Smooth muscle cell (in vitro differentiated cells): ENCODE data around the gene ERVK3-1. TPM values are rescaled to one million over a fixed set of nuclear protein-coding genes. Genes with fewer than 3 reads are reported as not detected.
A peak's percentile ranks its signal among the peaks of the same experiment; 100 is the strongest.

ENCODE experiments used
- DNase-seq: peaks from one replicate; lab custom pipeline; 2025; ENCODE audit not compliant: unreplicated experiment; lab: John Stamatoyannopoulos, UW
- H2AFZ ChIP-seq: fragments of 200-600 bp; sonication (generic); 2 replicates; pipeline ENCODE4 v1.6.0; 2016; ENCODE audit warnings: antibody characterized with exemption, low read depth, mild to moderate bottlenecking
- H3F3A ChIP-seq: fragments of 200-600 bp; sonication (generic); 2 replicates; pipeline ENCODE4 v1.6.0; 2017; ENCODE audit warnings: antibody characterized with exemption, low read depth
- H3K27ac ChIP-seq: fragments of 200-600 bp; sonication (generic); 2 replicates; pipeline ENCODE4 v1.5.1; 2016; ENCODE audit warnings: low read depth, mild to moderate bottlenecking
- H3K27me3 ChIP-seq: fragments of 200-600 bp; sonication (generic); 2 replicates; pipeline ENCODE4 v1.6.1; 2016; ENCODE audit warnings: low read depth, mild to moderate bottlenecking
- H3K36me3 ChIP-seq: fragments of 200-600 bp; sonication (generic); 2 replicates; pipeline ENCODE4 v1.5.1; 2016; ENCODE audit warnings: low read depth
- H3K4me1 ChIP-seq: fragments of 200-600 bp; sonication (generic); 2 replicates; pipeline ENCODE4 v1.5.1; 2016; ENCODE audit warnings: low read depth
- H3K4me2 ChIP-seq: fragments of 200-600 bp; sonication (generic); 2 replicates; pipeline ENCODE4 v1.6.0; 2016; ENCODE audit warnings: mild to moderate bottlenecking
- H3K4me3 ChIP-seq: fragments of 200-600 bp; sonication (generic); 2 replicates; pipeline ENCODE4 v1.5.1; 2016; ENCODE audit warnings: mild to moderate bottlenecking
- H3K79me2 ChIP-seq: fragments of 200-600 bp; sonication (generic); 2 replicates; pipeline ENCODE4 v1.6.0; 2016; ENCODE audit warnings: low read depth, mild to moderate bottlenecking
- H3K9ac ChIP-seq: fragments of 200-600 bp; sonication (generic); 2 replicates; pipeline ENCODE4 v1.6.0; 2016; ENCODE audit warnings: low read depth
- H3K9me3 ChIP-seq: fragments of 200-600 bp; sonication (generic); replicated peaks from 2 replicates; pipeline ENCODE4 v1.5.1; 2016; ENCODE audit warnings: low read depth
- H4K20me1 ChIP-seq: fragments of 200-600 bp; sonication (generic); 2 replicates; pipeline ENCODE4 v1.6.0; 2016; ENCODE audit warnings: low read depth
- WGBS: methylation state at CpG from one replicate; pipeline ENCODE4 v1.1.7; 2016; ENCODE audit warnings: low lambda C conversion rate; 5-methylcytosine and 5-hydroxymethylcytosine counted together
- polyA plus RNA-seq: library from polyadenylated mRNA; unstranded; fragments of >200 nt; fragmentation: Nextera tagmentation; extraction: Ambion mirVana; gene quantifications from 2 replicates; pipeline ENCODE4 v1.2.1, GENCODE V29; 2016
- total RNA-seq: library from RNA; depleted of rRNA; stranded (reverse); fragments of >200 nt; gene quantifications from 2 replicates; pipeline ENCODE4 v1.2.3, GENCODE V29; 2014
- TF ChIP-seq, protein P1 (sequence below): fragments of 200-600 bp; sonication (generic); IDR thresholded peaks from 2 replicates; pipeline ENCODE4 v1.5.1; 2017; ENCODE audit warnings: borderline replicate concordance, mild to moderate bottlenecking, antibody characterized with exemption; ENCODE audit not compliant: insufficient read depth, poor library complexity, severe bottlenecking

ERVK3-1 gene
- total and polyA plus RNA-seq, 2 experiments from 2014 or later = 46.5 to 93.9 TPM

DNA sequence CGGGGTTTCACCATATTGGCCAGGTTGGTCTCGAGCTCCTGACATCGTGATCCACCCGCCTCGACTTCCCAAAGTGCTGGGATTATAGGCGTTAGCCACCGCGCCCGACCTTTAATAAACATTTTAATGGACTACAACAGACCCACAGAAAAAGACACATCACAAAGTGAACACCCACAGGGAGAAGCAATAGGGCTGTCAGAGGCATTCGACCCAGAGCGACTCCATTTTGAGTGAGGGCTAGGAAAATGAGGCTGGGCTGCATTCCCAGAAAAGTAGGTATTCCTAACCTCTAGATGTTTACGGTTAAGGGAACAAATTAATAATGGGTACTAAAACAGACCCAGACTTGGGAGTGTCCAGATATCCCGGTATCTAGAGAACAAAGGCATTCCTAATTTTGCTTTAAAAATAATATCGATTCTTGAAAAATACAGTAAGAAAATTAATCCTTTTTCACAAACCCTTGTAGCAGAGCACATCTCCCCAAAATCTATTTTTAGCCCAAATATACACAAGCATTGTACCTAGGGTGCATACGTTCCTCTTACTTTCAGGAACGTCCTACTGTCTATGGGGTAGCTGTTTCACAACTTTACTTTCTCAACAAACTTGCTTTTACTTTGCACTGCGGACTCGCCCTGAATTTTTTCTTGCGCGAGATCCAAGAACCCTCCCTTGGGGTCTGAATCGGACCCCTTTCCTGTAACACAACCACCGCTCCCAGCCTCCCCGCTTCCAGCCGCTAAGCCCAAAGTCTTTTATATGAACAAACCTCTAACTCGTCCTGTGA is 27.2 kb upstream of the ERVK3-1 start:
- peak overlapping the region; percentile 93 for H2AFZ ChIP-seq
- no peaks in the 10 kb centered on the region for H3K27me3 ChIP-seq
- TF ChIP-seq, protein P1, sequence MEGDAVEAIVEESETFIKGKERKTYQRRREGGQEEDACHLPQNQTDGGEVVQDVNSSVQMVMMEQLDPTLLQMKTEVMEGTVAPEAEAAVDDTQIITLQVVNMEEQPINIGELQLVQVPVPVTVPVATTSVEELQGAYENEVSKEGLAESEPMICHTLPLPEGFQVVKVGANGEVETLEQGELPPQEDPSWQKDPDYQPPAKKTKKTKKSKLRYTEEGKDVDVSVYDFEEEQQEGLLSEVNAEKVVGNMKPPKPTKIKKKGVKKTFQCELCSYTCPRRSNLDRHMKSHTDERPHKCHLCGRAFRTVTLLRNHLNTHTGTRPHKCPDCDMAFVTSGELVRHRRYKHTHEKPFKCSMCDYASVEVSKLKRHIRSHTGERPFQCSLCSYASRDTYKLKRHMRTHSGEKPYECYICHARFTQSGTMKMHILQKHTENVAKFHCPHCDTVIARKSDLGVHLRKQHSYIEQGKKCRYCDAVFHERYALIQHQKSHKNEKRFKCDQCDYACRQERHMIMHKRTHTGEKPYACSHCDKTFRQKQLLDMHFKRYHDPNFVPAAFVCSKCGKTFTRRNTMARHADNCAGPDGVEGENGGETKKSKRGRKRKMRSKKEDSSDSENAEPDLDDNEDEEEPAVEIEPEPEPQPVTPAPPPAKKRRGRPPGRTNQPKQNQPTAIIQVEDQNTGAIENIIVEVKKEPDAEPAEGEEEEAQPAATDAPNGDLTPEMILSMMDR = no peak
- H3K27ac ChIP-seq = peak overlapping the region; percentile 73
- peak overlapping the region; percentile 86 for H3K9ac ChIP-seq
- H3K4me1 ChIP-seq = peaks cover 9% of the 10 kb centered on the region
- H3F3A ChIP-seq = peaks cover 7% of the 10 kb centered on the region
- H3K79me2 ChIP-seq = peaks cover 61% of the 10 kb centered on the region
- no peak for DNase-seq
- H4K20me1 ChIP-seq = peaks cover 36% of the 10 kb centered on the region
- peaks cover 17% of the 10 kb centered on the region for H3K36me3 ChIP-seq
- peaks cover 13% of the 10 kb centered on the region for H3K9me3 ChIP-seq
- peak overlapping the region; percentile 94 for H3K4me3 ChIP-seq
- H3K4me2 ChIP-seq = peak overlapping the region; percentile 86
- WGBS = 45% methylated on average over 25 of the region's 25 CpGs

GRCh38 chr19:58278541-58279041 is 26.6 kb upstream of the ERVK3-1 start, which contains the start of gene ZNF8:
Gene ZNF8 (plus strand): TSS chr19:58278955. CDS start chr19:58279082, 127 bp downstream.
- Histone ChIP-seq H3K9me3 (peaks cover 7% of the 10 kb centered on the region), H3K27me3 (no peaks in the 10 kb centered on the region), H3K79me2 (peaks cover 67% of the 10 kb centered on the region), H4K20me1 (peaks cover 43% of the 10 kb centered on the region), H2AFZ (peak within 1 kb of the TSS; percentile 93), H3K36me3 (peaks cover 14% of the 10 kb centered on the region), H3K27ac (peak within 1 kb of the TSS; percentile 91), H3K4me1 (peaks cover 9% of the 10 kb centered on the region), H3K4me3 (peak within 1 kb of the TSS; percentile 94), H3K9ac (peak within 1 kb of the TSS; percentile 97), H3F3A (peaks cover 7% of the 10 kb centered on the region), H3K4me2 (peak within 1 kb of the TSS; percentile 86)
- DNase-seq = peak; percentile 95
- WGBS = under 1% methylated on average over 42 of the region's 42 CpGs
- TF ChIP-seq, protein P1 = no peak

GRCh38 chr19:58279042-58279924 is 25.9 kb upstream of the ERVK3-1 start:
- WGBS = 1% methylated on average over 59 of the region's 60 CpGs
- peak overlapping the region; percentile 86 for H3K4me2 ChIP-seq
- peak overlapping the region; percentile 94 for H3K4me3 ChIP-seq
- peaks cover 9% of the 10 kb centered on the region for H3K4me1 ChIP-seq
- peaks cover 4% of the 10 kb centered on the region for H3F3A ChIP-seq
- peak; percentile 64 for DNase-seq
- TF ChIP-seq, protein P1 = no peak
- H3K27ac ChIP-seq = peak overlapping the region; percentile 91
- peak overlapping the region; percentile 97 for H3K9ac ChIP-seq
- H3K9me3 ChIP-seq = peaks cover 4% of the 10 kb centered on the region
- H2AFZ ChIP-seq = peak overlapping the region; percentile 93
- H3K36me3 ChIP-seq = peaks cover 13% of the 10 kb centered on the region
- no peaks in the 10 kb centered on the region for H3K27me3 ChIP-seq
- H4K20me1 ChIP-seq = peaks cover 50% of the 10 kb centered on the region
- H3K79me2 ChIP-seq = peaks cover 74% of the 10 kb centered on the region
